Measurements from ENCODE around the gene DHX32.
"Not testable (repeated sequence)": the region's sequence is repeated elsewhere in the genome, so short reads cannot be mapped to it uniquely, and the experiment has no call there.

Gene DHX32

DNA sequence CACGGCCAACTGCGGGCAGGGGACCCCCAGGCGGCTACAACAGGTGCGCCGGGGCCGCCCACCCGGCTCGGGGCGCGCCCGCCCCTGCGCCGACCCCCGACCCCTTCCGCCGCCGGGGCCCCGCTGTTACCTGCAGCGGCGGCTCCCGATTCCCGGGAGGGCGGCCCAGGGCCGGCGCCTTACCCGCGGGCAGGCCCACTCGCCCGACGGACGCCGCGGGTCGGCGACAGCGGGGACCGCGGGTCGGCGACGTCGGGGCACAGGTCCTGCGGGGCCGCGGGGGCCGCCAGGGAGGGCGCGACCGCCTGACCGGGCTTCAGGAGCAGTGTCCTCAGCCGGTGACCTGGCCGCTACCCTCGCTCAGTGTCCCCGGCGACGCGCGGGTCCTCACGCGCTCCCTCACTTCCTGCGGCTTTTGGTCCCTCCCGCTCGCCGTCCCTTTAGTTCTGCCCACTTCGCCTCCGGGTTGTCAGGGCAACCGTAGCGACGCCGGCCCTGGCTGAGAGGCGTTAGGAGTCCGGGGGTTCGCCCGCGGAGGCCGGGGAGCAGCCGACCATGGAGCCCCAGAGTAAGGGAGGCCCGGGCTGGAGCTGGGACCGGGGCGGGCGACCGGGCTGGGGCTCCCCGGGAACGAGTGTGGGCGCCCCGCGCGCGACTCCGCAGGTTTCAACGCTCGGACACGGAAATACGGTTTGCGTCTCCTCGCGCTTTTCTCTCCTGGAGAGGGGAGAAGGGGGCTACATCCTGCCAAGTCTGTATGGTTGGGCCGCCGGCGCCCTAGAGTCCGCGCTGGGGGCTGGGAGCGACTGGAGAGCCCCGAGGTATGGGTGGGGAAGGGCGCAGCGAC is 15.2 kb upstream of the DHX32 start, which contains the start of gene FANK1:
Gene FANK1, plus strand, starts transcription at position 477 of the 847 bp plus-strand sequence. Its CDS starts 79 bp downstream, at position 556.
- peak; percentile 85 for DNase-seq (ENCODE audit: low spot score)

DNA sequence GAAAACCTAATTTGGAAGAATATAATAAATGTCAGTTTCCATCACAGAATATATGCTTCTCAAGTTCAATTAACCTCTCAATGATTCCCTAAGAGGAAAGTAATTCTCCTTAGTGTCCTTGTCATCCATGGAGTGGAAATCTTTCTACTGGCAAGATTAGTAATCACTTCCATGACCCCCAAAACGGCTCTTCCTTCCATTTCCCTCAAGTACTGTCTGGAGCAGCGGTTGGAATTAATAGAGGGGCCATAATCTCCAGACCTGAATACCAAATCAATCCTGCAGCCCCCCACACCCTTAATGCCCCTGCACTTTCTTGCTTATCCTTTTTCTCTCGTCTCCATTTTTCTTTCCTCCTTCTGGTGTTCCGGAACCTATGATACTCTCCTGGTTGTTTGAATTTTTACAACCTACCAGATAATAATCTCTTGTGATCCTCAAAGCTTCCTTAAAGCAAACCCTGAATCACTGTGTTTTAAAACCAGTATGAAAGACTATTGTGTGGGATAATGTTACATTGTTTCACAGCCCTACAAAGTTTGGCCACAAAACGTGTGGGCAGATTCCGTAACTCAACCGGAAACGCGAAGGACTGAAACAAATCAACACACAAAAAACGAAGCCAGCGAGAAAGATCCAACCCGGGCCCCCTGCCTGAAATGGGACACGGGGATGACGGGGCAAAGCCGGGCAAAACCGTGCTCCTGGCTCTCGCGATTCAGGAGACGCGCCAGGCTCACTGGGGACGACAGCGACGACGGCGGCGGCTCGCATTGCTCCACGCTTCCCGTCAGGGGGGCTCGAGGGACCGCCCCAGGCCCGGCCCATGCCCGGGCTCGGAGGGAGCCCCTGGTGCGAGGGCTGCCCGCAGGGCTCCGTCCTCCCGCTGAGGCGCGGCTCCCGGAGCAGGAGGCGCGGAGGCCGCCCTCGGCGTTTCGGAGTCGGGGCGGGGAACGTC is 14.3 kb upstream of the DHX32 start:
- DNase-seq (ENCODE audit: low spot score): peak; percentile 35

DNA sequence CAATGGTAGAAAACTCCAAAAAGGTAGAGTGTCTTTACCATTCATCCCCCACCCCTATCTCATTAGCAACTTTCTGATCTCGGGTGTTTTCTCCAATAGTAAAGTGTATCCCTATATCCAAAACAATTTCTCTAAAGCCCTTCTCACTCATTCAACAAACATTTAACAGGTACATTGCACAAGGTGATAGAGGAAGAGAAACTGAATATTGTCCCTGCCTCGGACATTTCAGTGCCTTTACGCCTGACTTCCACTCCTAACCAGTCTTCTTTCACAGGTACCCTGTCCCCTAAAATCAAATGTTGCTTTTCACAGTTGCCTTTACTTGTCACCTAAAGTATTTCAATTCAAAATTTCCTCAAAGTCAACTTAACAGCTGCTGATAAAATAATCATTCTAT is 13.1 kb upstream of the DHX32 start:
- DNase-seq (ENCODE audit: low spot score): not testable (repeated sequence)

DNA sequence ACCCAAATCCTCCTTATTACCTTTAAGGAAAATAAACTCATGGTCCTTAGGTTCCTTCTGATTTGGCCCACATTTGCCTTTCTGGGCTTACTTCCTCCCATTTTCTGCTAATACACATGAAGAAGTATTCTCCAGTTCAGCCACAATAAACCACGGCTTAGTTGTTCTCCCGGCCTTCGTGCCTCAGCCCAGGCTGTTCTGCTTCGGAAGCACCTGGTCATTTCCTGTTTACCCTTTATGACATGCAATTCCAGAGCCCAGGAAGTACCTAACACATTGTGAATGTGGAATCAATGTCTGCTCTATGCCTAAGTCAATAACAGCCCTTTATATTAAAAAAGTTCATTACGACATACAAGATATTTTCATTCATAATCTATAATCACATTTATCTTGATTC is 11.3 kb upstream of the DHX32 start:
- DNase-seq (ENCODE audit: low spot score): not testable (repeated sequence)

DNA sequence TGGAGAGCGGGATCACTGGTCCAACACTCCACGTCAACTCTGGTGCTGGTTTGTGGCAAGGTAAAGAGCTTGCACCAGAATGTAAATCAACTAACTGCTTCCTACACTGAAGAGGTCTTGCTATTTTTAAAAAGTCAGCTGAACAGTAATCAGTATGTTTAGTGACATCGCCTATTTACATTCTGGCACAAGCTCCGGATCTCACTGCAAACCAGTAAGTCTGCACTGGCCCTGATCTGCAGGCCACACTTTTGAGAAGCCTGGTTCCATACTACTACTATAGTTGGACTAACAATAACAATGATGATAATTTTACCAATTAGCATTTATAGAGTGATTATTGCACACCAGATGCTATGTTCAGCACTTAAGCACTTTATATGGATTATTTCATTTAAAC is 8.3 kb upstream of the DHX32 start:
- not testable (repeated sequence) for DNase-seq (ENCODE audit: low spot score)

DNA sequence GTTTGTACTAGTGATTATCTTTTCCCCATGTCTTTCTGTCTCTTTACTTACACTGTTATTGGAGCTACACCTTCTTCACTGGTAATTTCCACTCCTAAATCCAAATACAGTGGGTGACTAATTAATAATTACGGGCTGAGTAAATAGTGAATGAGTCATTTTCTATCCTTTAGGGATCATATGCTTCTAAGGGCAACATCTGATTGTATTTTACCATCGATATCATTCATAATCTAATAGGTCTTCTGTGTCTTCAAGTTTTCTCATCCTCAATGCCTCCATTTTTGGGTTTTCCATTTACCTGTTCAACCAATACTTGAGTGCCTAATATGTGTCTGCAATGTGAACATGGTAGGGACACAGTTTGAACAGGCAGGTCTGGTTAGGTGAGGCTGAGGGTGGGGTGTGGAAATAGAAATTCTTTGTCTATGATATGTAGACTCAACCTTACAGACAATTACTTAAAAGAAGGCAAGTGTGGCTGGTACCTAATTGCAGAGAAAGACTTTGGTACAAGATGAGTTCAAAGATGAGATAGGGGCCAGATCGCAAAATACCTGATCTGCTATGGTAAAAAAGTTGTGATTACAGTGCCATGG is 5.9 kb upstream of the DHX32 start:
- DNase-seq (ENCODE audit: low spot score): no peak

DNA sequence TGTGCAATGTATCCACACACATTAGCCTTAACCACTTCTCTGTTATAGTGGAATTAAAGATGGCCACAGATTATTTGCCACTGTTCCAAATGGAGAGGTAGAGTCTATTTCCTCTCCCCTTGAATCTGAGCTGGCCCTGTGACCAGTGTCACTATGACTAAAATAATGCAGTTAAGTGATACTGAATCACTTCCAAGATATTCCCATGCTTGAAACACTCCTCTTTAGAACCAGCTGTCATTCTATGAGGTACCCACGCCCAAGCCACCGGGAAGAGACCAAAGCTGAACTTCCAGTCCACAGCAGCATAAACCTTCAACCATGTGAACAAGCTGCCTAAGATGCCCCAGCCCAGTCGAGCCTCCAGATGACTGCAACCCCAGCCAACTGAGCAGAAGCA is 2.1 kb upstream of the DHX32 start:
- DNase-seq (ENCODE audit: low spot score): no peak

DNA sequence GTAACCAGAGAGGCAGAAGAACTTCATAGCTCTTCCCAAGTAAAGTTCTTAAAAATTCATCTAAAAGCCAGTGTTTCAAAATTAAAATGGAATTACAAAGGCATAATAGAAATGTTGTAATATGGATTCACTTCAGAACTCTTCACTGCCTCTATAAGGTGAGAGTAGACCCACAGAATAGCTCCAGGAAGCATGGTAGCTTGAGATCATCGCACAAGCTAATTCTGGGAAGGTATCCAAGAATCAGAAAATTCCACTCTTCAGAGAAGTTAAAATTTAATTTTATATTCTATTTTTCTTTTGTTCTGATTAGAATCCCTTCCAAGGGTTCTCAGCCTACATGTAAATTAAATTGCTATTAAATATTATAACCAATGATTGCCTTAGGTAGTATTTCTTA is 1.5 kb upstream of the DHX32 start:
- DNase-seq (ENCODE audit: low spot score): no peak

DNA sequence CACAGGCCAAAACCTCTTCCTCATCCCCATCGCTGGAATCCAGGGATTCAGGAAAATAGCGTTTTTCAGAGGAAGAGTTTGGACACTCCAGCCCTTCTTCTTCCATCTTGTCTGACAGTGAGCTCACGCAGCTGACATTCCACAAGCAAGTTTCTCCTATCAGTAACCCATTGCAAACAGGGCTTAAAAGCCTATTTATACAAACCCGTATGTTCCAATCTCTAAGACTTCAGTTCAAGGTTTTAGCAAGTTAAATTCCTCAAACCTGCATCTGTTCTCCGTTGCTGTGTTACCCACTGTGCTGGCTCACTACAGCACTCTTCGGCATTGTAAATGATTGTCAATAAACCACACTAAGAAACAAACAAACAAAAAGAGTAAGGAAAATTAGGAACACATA is 373 bp downstream of the DHX32 start:
- no peak for DNase-seq (ENCODE audit: low spot score)

DNA sequence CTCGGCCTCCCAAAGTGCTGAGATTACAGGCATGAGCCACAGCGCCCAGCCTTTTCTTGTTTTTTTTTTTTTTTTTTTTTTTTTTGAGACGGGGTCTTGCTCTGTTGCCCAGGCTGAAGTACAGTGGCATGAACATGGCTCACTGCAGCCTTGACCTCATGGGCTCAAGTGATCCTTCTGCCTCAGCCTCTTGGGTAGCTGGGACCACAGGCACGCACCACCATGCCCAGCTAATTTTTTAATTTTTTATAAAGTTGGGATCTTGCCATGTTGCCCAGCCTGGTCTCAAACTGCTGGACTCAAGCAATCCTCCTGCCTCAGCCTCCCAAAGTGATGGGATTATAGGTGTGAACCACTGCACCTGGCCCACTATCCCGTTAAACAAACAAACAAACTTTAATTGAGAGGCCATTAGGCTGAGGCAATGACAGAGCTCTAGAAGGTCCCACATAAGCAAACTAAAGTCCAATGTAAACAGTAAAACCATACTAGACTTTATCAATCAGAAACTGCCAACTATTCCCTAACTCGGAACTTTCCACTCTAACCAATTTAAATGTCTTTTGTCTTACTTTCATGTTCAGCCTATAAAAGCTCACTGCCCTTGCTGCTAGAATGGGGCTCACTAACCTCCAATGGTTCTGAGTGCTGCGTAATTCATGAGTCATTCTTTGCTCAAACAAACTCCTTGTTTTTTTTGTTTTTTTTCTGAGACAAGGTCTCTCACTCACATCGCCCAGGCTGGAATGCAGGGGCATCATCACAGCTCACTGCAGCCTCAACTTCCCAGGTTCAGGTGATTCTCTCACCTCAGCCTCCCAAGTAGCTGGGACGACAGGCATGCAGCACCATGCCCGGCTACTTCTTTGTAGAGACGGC is 1.9 kb downstream of the DHX32 start:
- no peak for DNase-seq (ENCODE audit: low spot score)

DNA sequence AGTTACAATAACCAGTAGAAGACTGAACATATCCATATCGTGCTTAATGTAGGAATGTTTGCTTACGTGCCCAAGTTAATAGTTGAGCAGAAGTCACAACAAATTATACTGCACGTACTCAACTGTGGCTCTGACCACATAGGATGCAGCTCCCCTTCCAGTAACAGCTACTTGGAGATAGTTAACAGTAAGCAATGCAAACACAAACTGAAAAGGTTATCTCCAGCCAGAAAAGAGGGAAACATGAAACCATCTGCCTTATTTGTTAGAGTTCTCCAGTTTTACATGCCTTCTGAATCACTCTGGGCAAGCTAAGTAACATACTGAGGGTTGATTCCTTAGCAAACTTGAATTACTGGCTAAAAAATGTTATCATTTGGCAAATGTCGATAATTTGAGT is 9.8 kb downstream of the DHX32 start:
- DNase-seq (ENCODE audit: low spot score): no peak

DNA sequence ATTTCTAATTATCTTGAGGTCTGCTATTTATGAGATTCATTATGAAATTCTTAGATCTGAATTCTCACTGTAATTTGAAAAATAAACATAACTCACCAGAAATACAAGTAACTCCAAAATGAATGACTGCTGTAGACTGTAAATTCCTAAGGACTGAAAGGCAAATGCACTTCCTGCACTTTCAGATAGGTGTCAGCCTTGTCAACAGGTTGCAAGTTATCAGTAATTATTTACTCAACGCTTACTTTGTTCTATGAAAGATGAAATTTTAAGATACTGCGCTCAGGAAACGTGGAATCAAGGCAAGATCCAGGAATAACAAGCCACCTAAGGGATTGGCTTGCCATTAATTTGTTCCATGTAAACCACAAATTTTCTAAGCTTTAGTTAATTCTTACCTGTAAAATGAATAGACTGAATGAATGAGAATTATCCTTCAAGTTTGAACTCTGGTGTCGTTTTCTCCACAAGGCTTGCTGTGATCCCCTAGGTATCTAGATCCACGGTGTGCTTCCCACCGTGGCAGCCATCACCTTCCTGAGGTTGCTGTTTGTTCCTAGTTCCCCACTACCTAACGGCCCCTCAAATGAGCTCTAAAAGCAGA is 12.6 kb downstream of the DHX32 start:
- peak; percentile 26 for DNase-seq (ENCODE audit: low spot score)

DNA sequence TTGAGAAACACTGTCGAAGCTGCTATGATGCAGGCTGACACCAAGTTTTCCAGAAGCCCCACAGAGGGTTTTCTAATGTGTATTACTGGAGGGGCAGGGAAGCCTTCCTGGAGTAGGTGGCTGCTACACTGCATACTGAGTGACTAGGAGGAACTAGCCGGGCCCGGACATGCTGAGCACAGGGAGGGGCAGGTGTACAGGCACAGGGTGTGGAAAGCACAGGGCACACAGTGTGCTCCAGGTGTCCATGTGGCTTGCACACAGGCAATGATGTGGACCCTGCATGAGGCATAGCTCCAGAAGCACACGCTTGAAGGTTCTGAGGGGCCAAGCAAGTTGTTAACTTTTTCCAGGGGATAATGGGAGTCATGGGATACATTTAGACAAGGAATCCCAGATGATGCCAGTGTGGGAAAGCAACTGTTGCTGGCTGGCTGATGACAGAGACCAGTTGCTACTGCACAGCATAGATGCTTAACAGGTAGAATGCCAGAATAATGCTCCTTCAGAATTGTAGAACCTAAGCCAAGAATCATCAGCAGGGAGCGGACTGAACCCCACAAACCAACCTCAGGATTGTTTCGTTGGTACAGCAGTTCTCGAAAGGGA is 14.6 kb downstream of the DHX32 start:
- DNase-seq (ENCODE audit: low spot score): no peak

DNA sequence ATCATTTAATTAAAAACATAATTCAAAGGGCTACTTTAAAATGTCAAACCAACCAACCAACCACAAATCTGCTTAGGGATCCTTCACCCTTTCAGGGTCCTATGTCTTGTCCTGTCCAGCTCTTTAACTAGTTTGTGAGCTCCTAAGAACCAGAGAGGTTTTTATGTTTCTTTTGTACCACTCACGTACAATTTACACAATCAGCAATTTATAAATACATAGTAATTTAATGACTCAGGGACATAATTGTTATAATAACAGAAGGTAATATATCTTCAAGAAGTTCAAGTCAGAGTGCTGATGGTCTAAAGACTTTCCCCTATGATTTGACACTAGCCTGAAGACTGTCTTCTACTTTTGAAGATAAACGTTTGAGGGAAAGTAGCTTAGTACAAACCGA is 16.0 kb downstream of the DHX32 start:
- no peak for DNase-seq (ENCODE audit: low spot score)

DNA sequence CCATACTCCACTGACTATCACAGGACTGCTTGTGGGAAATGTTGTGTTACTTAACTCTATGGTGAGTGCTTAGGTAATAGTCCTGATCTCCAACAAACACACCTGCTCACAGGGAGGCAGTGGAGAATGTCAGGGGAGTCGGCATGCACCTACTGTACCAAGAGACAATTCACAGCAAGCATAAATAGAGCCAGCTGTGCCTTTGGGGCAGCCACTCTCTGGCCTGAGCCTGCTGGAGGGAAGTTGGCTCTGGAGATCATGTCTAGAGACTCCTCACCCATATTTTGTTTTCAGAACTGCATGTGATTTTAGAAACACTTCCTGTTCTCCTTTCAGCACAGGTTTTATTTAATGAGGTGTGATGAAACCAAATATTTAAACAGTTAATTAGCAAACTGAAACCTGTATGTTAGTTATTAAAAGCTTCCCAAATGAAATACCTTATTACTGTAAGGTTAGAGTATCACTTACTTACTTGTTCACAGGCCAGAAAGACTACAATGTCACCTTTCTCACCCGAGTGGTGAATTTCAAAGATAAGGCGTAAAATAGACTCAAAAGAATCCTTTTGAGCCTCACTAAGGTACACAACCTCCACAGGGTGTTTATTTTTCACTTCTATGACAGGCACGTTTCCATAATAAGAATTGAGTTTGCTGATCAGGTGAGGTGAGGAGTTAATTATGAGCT is 21.8 kb downstream of the DHX32 start:
- DNase-seq (ENCODE audit: low spot score): no peak

DNA sequence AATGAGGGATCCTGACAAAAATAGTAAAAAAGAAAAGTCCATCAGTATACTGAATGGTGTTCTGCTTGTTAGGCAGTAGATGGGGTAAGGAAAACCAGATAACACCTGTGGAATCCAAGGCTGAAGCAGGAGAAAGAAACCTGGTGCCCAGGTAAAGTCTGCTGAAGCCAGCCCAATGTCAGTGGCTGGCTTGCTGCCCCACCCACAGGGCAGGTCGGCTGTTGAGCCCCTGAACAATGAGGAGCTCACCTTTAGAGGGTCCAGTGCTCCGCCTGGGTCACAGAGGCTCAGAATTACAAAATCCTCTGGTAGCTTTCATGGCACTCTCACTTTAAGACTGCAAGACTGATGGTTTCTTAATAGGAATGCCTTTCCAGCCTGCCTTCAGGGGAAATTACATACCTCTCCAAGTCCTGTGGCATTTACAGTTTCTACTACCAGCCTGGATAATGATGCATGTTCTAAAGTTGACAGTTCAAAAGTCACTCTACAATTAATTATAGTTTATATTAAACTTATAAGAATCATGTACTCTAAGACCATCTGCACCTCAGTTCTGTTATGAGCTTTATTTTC is 23.8 kb downstream of the DHX32 start:
- DNase-seq (ENCODE audit: low spot score): no peak

DNA sequence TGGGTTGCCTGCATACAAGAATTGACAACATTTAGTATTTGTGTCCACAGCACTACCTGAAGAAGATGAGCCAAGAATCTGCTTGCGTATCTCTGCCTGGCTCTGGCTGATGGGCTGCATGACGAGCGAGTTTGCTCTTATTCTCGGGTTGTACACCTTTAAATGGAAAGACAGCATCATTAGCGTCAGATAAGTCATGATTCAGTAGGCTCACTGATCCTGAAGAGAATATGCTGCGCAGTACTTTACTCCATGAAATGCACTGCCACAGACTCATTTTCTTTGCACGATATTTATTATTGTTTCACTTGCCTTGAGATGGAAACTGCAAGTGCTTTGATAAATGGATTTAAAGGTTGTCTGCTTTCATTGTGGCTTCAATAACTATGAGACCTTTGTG is 28.6 kb downstream of the DHX32 start:
- no peak for DNase-seq (ENCODE audit: low spot score)

DNA sequence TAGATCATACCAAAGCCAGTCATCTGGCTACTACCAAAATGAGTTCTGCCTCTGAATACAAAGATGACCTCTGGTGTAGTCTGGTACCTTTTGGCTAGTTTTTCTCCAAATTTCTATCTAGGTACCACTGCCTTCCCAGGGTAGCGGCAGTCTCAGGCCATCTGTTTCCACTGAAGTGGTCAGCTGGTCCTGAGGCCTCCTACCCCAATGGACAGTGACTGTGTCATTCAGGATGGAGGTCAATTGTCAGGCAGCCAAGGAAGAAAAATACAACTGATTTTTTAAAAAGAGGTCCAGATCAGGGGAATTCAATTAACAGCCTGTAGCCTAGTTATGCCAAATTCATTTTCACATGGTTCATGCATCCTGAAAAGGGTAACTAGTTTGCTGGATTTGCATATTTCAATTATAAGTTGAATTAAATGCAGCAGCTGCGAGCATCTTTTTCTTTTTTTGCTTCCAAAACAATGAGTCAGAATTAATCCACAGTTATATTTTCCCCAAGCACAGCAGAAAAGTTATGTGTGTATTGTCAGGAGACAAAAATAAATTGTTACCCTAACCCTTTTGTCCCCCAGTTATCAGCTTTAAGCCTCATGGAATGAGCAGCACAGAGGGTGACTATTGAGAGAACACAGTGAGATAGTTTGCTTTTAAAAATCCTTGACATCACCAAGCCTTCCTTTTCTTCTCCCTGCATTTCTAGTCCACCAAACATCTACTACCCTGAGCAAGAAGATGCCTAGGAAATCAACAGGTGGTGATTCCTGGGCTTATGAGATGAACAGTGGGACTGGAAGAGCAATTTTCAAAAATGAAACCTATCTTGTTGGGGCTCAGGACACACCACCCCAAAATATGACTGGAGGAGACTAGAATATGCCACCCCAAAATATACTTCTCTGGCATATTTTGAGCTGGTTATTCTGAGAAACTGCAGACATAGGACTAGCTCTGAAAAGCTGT is 30.0 kb downstream of the DHX32 start:
- DNase-seq (ENCODE audit: low spot score): no peak

All from activated CD4-positive, alpha-beta T cell treated with anti-CD3 and anti-CD28 coated beads, Interleukin-2, Interleukin-4, amounts not matched to agents 100 ng/mL and 50 ng/mL, durations not matched to agents 16 hours and 8 hours (primary cell).